VCaP (cell line): ENCODE data around the gene GAP43.
"Not testable (repeated sequence)": the region's sequence is repeated elsewhere in the genome, so short reads cannot be mapped to it uniquely, and the experiment has no call there.

ENCODE experiments used
- H3K27ac ChIP-seq: fragments of 450-650 bp; 2 replicates; pipeline ENCODE4 v1.5.1; 2017
- CTCF ChIP-seq: fragments of 450-650 bp; conservative IDR thresholded peaks from 2 replicates; pipeline ENCODE4 v1.5.1; 2017; ENCODE audit warnings: mild to moderate bottlenecking, moderate library complexity

Gene GAP43

GRCh38 chr3:115727135-115727534, 103.8 kb downstream of the GAP43 start:
- H3K27ac ChIP-seq: no peak overlapping the region
- TF ChIP-seq CTCF: no peak

GRCh38 chr3:115728013-115728412, 104.7 kb downstream of the GAP43 start:
- H3K27ac ChIP-seq: no peak overlapping the region
- no peak for TF ChIP-seq CTCF

GRCh38 chr3:115736341-115736740, 113.0 kb downstream of the GAP43 start:
- H3K27ac ChIP-seq: not testable (repeated sequence)

GRCh38 chr3:115741650-115742049, 118.3 kb downstream of the GAP43 start:
- no peak overlapping the region for H3K27ac ChIP-seq
- TF ChIP-seq CTCF: no peak

- H3K27ac ChIP-seq: not testable (repeated sequence)
Observed at GRCh38 chr3:115744516-115744915, 121.2 kb downstream of the GAP43 start.

GRCh38 chr3:115752978-115753377, 129.7 kb downstream of the GAP43 start:
- not testable (repeated sequence) for H3K27ac ChIP-seq

GRCh38 chr3:115758076-115758763, 134.9 kb downstream of the GAP43 start:
- no peak overlapping the region for H3K27ac ChIP-seq
- TF ChIP-seq CTCF: no peak

GRCh38 chr3:115760716-115761115, 137.4 kb downstream of the GAP43 start:
- no peak overlapping the region for H3K27ac ChIP-seq
- no peak for TF ChIP-seq CTCF

- no peak overlapping the region for H3K27ac ChIP-seq
- TF ChIP-seq CTCF: no peak
Observed at GRCh38 chr3:115761927-115762305, 138.6 kb downstream of the GAP43 start.
